Neural crest cell (in vitro differentiated cells): Measurements from ENCODE around the gene PKP2. TPM values are rescaled to one million over a fixed set of nuclear protein-coding genes. Genes with fewer than 3 reads are reported as not detected.

ENCODE experiments used
- DNase-seq: peaks from one replicate; pipeline ENCODE4 v3.0.0; 2021; ENCODE audit warnings: low read depth, mixed read lengths, low spot score
- H3K27ac Mint-ChIP-seq: one replicate; pipeline ENCODE4 v1.8.0; 2021; ENCODE audit warnings: mild to moderate bottlenecking, mixed read lengths; ENCODE audit not compliant: unreplicated experiment
- H3K27me3 Mint-ChIP-seq: 2 replicates; pipeline ENCODE4 v1.8.0; 2021; ENCODE audit warnings: low read depth, mild to moderate bottlenecking, mixed read lengths
- H3K36me3 Mint-ChIP-seq: 2 replicates; pipeline ENCODE4 v1.8.0; 2021; ENCODE audit warnings: low read depth, mild to moderate bottlenecking, mixed read lengths
- H3K4me1 Mint-ChIP-seq: 2 replicates; pipeline ENCODE4 v1.8.0; 2021; ENCODE audit warnings: mixed read lengths
- H3K4me3 Mint-ChIP-seq: one replicate; pipeline ENCODE4 v1.8.0; 2021; ENCODE audit warnings: mild to moderate bottlenecking, mixed read lengths
- H3K9me3 Mint-ChIP-seq: 2 replicates; pipeline ENCODE4 v1.8.0; 2021; ENCODE audit warnings: mixed read lengths
- total RNA-seq: library from RNA; stranded (reverse); gene quantifications from 2 replicates; pipeline ENCODE4 v1.2.1, GENCODE V29; 2021
- TF ChIP-seq, protein P1 (sequence below): fragments of 200-600 bp; sonication (generic); conservative IDR thresholded peaks from 2 replicates; pipeline ENCODE4 v1.5.0; 2021; ENCODE audit warnings: antibody characterized with exemption, mild to moderate bottlenecking

The PKP2 gene
- total RNA-seq, 1 donor from 2014 or later: 3.6 TPM

DNA sequence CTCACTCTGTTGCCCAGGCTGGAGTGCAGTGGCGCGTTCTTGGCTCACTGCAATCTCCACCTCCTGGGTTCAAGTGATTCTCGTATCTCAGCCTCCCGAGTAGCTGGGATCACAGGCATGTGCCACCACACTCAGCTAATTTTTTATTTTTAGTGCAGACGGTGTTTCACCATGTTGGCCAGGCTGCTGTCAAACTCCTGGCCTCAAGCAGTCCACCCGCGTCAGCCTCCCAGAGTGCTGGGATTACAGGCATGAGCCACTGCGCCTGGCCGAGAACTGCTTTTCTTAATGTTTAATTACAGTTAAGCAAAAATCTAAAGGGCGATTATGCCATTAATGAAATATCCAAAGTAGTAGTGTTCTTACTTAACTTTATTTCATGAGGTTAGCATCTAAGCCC is 154.4 kb downstream of the PKP2 start:
- H3K27me3 Mint-ChIP-seq: no peaks in the 10 kb centered on the region
- no peaks in the 10 kb centered on the region for H3K9me3 Mint-ChIP-seq
- no peak overlapping the region for H3K4me3 Mint-ChIP-seq
- peaks cover 4% of the 10 kb centered on the region for H3K36me3 Mint-ChIP-seq
- no peak for DNase-seq
- no peak overlapping the region for H3K27ac Mint-ChIP-seq
- TF ChIP-seq, protein P1, sequence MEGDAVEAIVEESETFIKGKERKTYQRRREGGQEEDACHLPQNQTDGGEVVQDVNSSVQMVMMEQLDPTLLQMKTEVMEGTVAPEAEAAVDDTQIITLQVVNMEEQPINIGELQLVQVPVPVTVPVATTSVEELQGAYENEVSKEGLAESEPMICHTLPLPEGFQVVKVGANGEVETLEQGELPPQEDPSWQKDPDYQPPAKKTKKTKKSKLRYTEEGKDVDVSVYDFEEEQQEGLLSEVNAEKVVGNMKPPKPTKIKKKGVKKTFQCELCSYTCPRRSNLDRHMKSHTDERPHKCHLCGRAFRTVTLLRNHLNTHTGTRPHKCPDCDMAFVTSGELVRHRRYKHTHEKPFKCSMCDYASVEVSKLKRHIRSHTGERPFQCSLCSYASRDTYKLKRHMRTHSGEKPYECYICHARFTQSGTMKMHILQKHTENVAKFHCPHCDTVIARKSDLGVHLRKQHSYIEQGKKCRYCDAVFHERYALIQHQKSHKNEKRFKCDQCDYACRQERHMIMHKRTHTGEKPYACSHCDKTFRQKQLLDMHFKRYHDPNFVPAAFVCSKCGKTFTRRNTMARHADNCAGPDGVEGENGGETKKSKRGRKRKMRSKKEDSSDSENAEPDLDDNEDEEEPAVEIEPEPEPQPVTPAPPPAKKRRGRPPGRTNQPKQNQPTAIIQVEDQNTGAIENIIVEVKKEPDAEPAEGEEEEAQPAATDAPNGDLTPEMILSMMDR: no peak
- H3K4me1 Mint-ChIP-seq: no peaks in the 10 kb centered on the region

Other genes with a start within 250 kb of the PKP2 start
- 92.3 and 104 TPM in 2 replicates for gene DNM1L, start 217.5 kb downstream of the PKP2 start, total RNA-seq
- gene YARS2, start 140.9 kb downstream of the PKP2 start, total RNA-seq: 25.3 and 30.0 TPM in 2 replicates